Measurements from ENCODE around the gene RBM7. TPM values are rescaled to one million over a fixed set of nuclear protein-coding genes. Genes with fewer than 3 reads are reported as not detected.

RBM7 gene
- total RNA-seq, 4 donors from 2014 or later: 12.4 to 25.6 (median 19.3) TPM

- H3K27ac ChIP-seq: no peak overlapping the region
- no peaks in the 10 kb centered on the region for H3K27me3 ChIP-seq
- no peak for DNase-seq
- peaks cover 0 to 30% (median 0%) of the 10 kb centered on the region in 3 donors for H3K36me3 ChIP-seq
- H3K4me1 ChIP-seq: no peaks in the 10 kb centered on the region
- TF ChIP-seq POLR2A (IDR thresholded peaks at IDR 0.05) (no peak), CTCF (IDR thresholded peaks at IDR 0.05) (no peak)
- H3K4me3 ChIP-seq: no peak overlapping the region
- H3K9me3 ChIP-seq: no peaks in the 10 kb centered on the region
These were observed 49.4 kb downstream of the RBM7 start for GRCh38 chr11:114449845-114450244.

GRCh38 chr11:114452399-114452798, 51.9 kb downstream of the RBM7 start:
- Histone ChIP-seq H3K4me1 (no peaks in the 10 kb centered on the region), H3K36me3 (peaks cover 0 to 23% (median 0%) of the 10 kb centered on the region in 3 donors), H3K9me3 (no peaks in the 10 kb centered on the region), H3K4me3 (no peak overlapping the region), H3K27me3 (no peaks in the 10 kb centered on the region), H3K27ac (no peak overlapping the region)
- no peak for TF ChIP-seq POLR2A (IDR thresholded peaks at IDR 0.05)
- no peak for TF ChIP-seq CTCF (IDR thresholded peaks at IDR 0.05)
- DNase-seq: no peak

Other genes starting within 250 kb of the RBM7 start
- 100 to 1,000 TPM in 3 of 4 donors, 10 to 100 TPM in 1; 43.6 to 413 (median 187) TPM for gene NNMT, start 104.3 kb upstream of the RBM7 start, total RNA-seq
- gene C11orf71, start 155 bp upstream of the RBM7 start, total RNA-seq: 10 to 100 TPM in 3 of 4 donors, 1 to 10 TPM in 1; 5.9 to 15.4 (median 12.1) TPM
- gene REXO2, start 38.8 kb downstream of the RBM7 start, total RNA-seq: 100 to 1,000 TPM in 1 of 4 donors, 10 to 100 TPM in 3; 24.5 to 150 (median 50.8) TPM
- 10 to 100 TPM in 3 of 4 donors, 1 to 10 TPM in 1; 6.6 to 23.2 (median 18.6) TPM for gene NXPE1, start 159.2 kb downstream of the RBM7 start, total RNA-seq
- 1 to 10 TPM in 1 of 4 donors, under 1 TPM in 2, not detected in 1; 0.53 to 3.5 (median 0.67) TPM for gene NXPE4, start 195.1 kb downstream of the RBM7 start, total RNA-seq